Measurements from ENCODE around the gene SLC6A3.

SLC6A3 gene

GRCh38 chr5:1405539-1406530 lies 39.4 kb downstream of the SLC6A3 start:
- DNase-seq (ENCODE audit: low read depth): no peak

GRCh38 chr5:1405121-1405520 lies 40.1 kb downstream of the SLC6A3 start:
- DNase-seq (ENCODE audit: low read depth): no peak

- no peak for DNase-seq (ENCODE audit: low read depth)
Measured at GRCh38 chr5:1404062-1404461, 41.2 kb downstream of the SLC6A3 start.

GRCh38 chr5:1402611-1403255 lies 42.5 kb downstream of the SLC6A3 start:
- no peak for DNase-seq (ENCODE audit: low read depth)

- DNase-seq (ENCODE audit: low read depth): no peak
Measured at GRCh38 chr5:1401536-1402138, 43.6 kb downstream of the SLC6A3 start.

- no peak for DNase-seq (ENCODE audit: low read depth)
Measured at GRCh38 chr5:1400936-1401335, 44.3 kb downstream of the SLC6A3 start.

- DNase-seq (ENCODE audit: low read depth): no peak
Measured at GRCh38 chr5:1400211-1400855, 44.9 kb downstream of the SLC6A3 start.

GRCh38 chr5:1399737-1400136 lies 45.5 kb downstream of the SLC6A3 start:
- DNase-seq (ENCODE audit: low read depth): no peak

GRCh38 chr5:1396293-1396816 lies 48.9 kb downstream of the SLC6A3 start:
- DNase-seq (ENCODE audit: low read depth): no peak

- DNase-seq (ENCODE audit: low read depth): no peak
Measured at GRCh38 chr5:1394881-1395860, 50.1 kb downstream of the SLC6A3 start.

GRCh38 chr5:1393571-1394501 lies 51.4 kb downstream of the SLC6A3 start:
- DNase-seq (ENCODE audit: low read depth): no peak

- no peak for DNase-seq (ENCODE audit: low read depth)
Measured at GRCh38 chr5:1392801-1393565, 52.3 kb downstream of the SLC6A3 start.

- DNase-seq (ENCODE audit: low read depth): no peak
Measured at GRCh38 chr5:1392261-1392660, 53.0 kb downstream of the SLC6A3 start.

GRCh38 chr5:1391691-1392090 lies 53.5 kb downstream of the SLC6A3 start:
- no peak for DNase-seq (ENCODE audit: low read depth)

GRCh38 chr5:1390861-1391600 lies 54.2 kb downstream of the SLC6A3 start:
- no peak for DNase-seq (ENCODE audit: low read depth)

- DNase-seq (ENCODE audit: low read depth): no peak
Measured at GRCh38 chr5:1390333-1390732, 54.9 kb downstream of the SLC6A3 start.

GRCh38 chr5:1388383-1388967 lies 56.8 kb downstream of the SLC6A3 start:
- no peak for DNase-seq (ENCODE audit: low read depth)

GRCh38 chr5:1387876-1388275 lies 57.4 kb downstream of the SLC6A3 start:
- no peak for DNase-seq (ENCODE audit: low read depth)

Data from activated T-helper 9 cell treated with anti-CD3 and anti-CD28 coated beads, Interleukin-2, amount 50 U/mL, for 16 hours (primary cell).